ENCODE measurements around the gene HDGFL2.

Gene HDGFL2

GRCh38 chr19:4464815-4465581 lies 7.1 kb upstream of the HDGFL2 start:
- no peak for DNase-seq

- DNase-seq, result no peak
Observed at GRCh38 chr19:4467835-4468234, 4.3 kb upstream of the HDGFL2 start.

GRCh38 chr19:4471403-4472173 lies 509 bp upstream of the HDGFL2 start:
- DNase-seq, result peak; percentile 39 to 100 (median 99)

GRCh38 chr19:4473011-4473762 lies 1.1 kb downstream of the HDGFL2 start:
- no peak for DNase-seq

- peak in 1 of 51 donors; percentile 5 for DNase-seq
Observed at GRCh38 chr19:4473763-4474513, 1.8 kb downstream of the HDGFL2 start.

GRCh38 chr19:4474514-4475022 lies 2.5 kb downstream of the HDGFL2 start:
- DNase-seq, result peak in 44 of 51 donors; percentile 4 to 80 (median 42)

GRCh38 chr19:4477034-4477801 lies 5.1 kb downstream of the HDGFL2 start:
- no peak for DNase-seq

- no peak for DNase-seq
Observed at GRCh38 chr19:4482721-4483364, 10.7 kb downstream of the HDGFL2 start.

- DNase-seq, result no peak
Observed at GRCh38 chr19:4483385-4483784, 11.3 kb downstream of the HDGFL2 start.

GRCh38 chr19:4487572-4487971 lies 15.5 kb downstream of the HDGFL2 start:
- no peak for DNase-seq

GRCh38 chr19:4488496-4488895 lies 16.4 kb downstream of the HDGFL2 start:
- DNase-seq, result no peak

- no peak for DNase-seq
Observed at GRCh38 chr19:4491446-4491845, 19.3 kb downstream of the HDGFL2 start.

GRCh38 chr19:4492337-4493103 lies 20.4 kb downstream of the HDGFL2 start:
- DNase-seq, result no peak

- DNase-seq, result peak in 1 of 51 donors; percentile 34
Observed at GRCh38 chr19:4493104-4493928, 21.2 kb downstream of the HDGFL2 start.

GRCh38 chr19:4493929-4494690 lies 22.0 kb downstream of the HDGFL2 start:
- no peak for DNase-seq

GRCh38 chr19:4494691-4495064 lies 22.6 kb downstream of the HDGFL2 start:
- no peak for DNase-seq

- DNase-seq, result no peak
Observed at GRCh38 chr19:4495471-4495870, 23.4 kb downstream of the HDGFL2 start.
